ENCODE data around the gene MBOAT1. TPM values are rescaled to one million over a fixed set of nuclear protein-coding genes. Genes with fewer than 3 reads are reported as not detected.

MBOAT1 gene
- polyA plus RNA-seq, 3 donors, result 6.8 to 59.1 (median 8.1) TPM

DNA sequence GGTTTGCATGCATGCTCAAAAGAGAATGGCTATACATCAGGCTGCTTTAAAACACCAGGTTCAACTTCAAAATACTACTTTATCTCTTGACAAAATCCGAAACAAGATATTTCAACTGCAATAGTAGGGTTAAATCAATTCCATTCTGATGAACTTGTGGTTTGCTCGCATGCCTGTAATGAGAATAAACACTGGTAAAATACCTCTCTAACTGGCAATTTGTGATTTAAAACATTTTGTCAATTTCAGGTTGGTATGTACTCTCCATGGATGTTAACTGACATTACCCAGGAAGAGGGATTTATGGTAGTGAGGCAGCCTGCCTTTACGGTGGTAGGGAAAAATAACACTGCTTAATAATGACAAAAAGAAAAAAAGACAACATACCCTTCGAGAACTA lies 74.4 kb downstream of the MBOAT1 start:
- intact Hi-C loops (cut with micrococcal nuclease), result no loop called here
- Histone ChIP-seq H3K9ac (ENCODE audit: insufficient read depth, low read length, poor library complexity, severe bottlenecking) (no peak overlapping the region), H3K36me3 (replicated peaks in 1 of 2; ENCODE audit: control insufficient read depth in 1 of 2, insufficient read depth in 2 of 2, low read length in 2 of 2) (peaks cover 29 to 65% of the 10 kb centered on the region in 2 donors), H3K4me1 (ENCODE audit: control insufficient read depth in 1 of 2, insufficient read depth in 2 of 2, low read length in 2 of 2) (peaks cover 0 to 3% of the 10 kb centered on the region in 2 donors), H3K27ac (ENCODE audit: low read depth in 1 of 2, low read length in 2 of 2) (peak overlapping the region in 1 of 2 donors; percentile 5), H4K20me1 (ENCODE audit: insufficient read depth, low read length) (peaks cover 20% of the 10 kb centered on the region), H3K4me3 (replicated peaks in 1 of 3; ENCODE audit: low read depth in 2 of 3, low read length in 3 of 3) (no peak overlapping the region), H3K79me2 (ENCODE audit: insufficient read depth, low read length) (no peaks in the 10 kb centered on the region), H2AFZ (ENCODE audit: insufficient read depth, low read depth, low read length, poor library complexity, severe bottlenecking) (no peak overlapping the region), H3K27me3 (ENCODE audit: control insufficient read depth in 2 of 2, insufficient read depth in 2 of 2, low read length in 2 of 2) (no peaks in the 10 kb centered on the region), H3K9me3 (replicated peaks in 1 of 2; ENCODE audit: control insufficient read depth in 1 of 2, insufficient read depth in 1 of 2, low read length in 2 of 2) (no peaks in the 10 kb centered on the region), H3K4me2 (replicated peaks; ENCODE audit: extremely low read depth, low read length, poor library complexity, severe bottlenecking) (no peak overlapping the region)
- H3K36me3 Mint-ChIP-seq, result peaks cover 56 to 70% of the 10 kb centered on the region in 2 donors
- TF ChIP-seq, protein P1, sequence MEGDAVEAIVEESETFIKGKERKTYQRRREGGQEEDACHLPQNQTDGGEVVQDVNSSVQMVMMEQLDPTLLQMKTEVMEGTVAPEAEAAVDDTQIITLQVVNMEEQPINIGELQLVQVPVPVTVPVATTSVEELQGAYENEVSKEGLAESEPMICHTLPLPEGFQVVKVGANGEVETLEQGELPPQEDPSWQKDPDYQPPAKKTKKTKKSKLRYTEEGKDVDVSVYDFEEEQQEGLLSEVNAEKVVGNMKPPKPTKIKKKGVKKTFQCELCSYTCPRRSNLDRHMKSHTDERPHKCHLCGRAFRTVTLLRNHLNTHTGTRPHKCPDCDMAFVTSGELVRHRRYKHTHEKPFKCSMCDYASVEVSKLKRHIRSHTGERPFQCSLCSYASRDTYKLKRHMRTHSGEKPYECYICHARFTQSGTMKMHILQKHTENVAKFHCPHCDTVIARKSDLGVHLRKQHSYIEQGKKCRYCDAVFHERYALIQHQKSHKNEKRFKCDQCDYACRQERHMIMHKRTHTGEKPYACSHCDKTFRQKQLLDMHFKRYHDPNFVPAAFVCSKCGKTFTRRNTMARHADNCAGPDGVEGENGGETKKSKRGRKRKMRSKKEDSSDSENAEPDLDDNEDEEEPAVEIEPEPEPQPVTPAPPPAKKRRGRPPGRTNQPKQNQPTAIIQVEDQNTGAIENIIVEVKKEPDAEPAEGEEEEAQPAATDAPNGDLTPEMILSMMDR (IDR thresholded peaks at IDR 0.05), result no peak
- peaks cover 6% of the 10 kb centered on the region for H3K4me1 Mint-ChIP-seq
- peaks cover 0 to 2% (median 2%) of the 10 kb centered on the region in 3 donors for H3K27me3 Mint-ChIP-seq (ENCODE audit: low read depth in 3 of 3)
- no peak for DNase-seq
- H3K9me3 Mint-ChIP-seq, result no peaks in the 10 kb centered on the region
- H3K4me3 Mint-ChIP-seq, result no peak overlapping the region
- peak overlapping the region in 1 of 7 donors; percentile 74 for H3K27ac Mint-ChIP-seq
- WGBS (ENCODE audit: insufficient coverage), result no CpG with 5 or more reads among the region's 4 CpGs

GRCh38 chr6:20137240-20137639 lies 75.0 kb downstream of the MBOAT1 start:
- 60% methylated on average over 2 of the region's 3 CpGs for WGBS (ENCODE audit: insufficient coverage)
- H3K9me3 Mint-ChIP-seq, result no peaks in the 10 kb centered on the region
- H3K79me2 ChIP-seq (ENCODE audit: insufficient read depth, low read length), result no peaks in the 10 kb centered on the region
- H3K4me1 ChIP-seq (ENCODE audit: control insufficient read depth in 1 of 2, insufficient read depth in 2 of 2, low read length in 2 of 2), result peaks cover 0 to 3% of the 10 kb centered on the region in 2 donors
- peaks cover 6% of the 10 kb centered on the region for H3K4me1 Mint-ChIP-seq
- H4K20me1 ChIP-seq (ENCODE audit: insufficient read depth, low read length), result peaks cover 20% of the 10 kb centered on the region
- no peak overlapping the region for H3K9ac ChIP-seq (ENCODE audit: insufficient read depth, low read length, poor library complexity, severe bottlenecking)
- peak overlapping the region in 2 of 7 donors; percentile 6 to 74 for H3K27ac Mint-ChIP-seq
- H3K4me2 ChIP-seq (replicated peaks; ENCODE audit: extremely low read depth, low read length, poor library complexity, severe bottlenecking), result no peak overlapping the region
- no peak overlapping the region for H3K4me3 ChIP-seq (replicated peaks in 1 of 3; ENCODE audit: low read depth in 2 of 3, low read length in 3 of 3)
- peaks cover 0 to 2% (median under 1%) of the 10 kb centered on the region in 3 donors for H3K27me3 Mint-ChIP-seq (ENCODE audit: low read depth in 3 of 3)
- H3K9me3 ChIP-seq (replicated peaks in 1 of 2; ENCODE audit: control insufficient read depth in 1 of 2, insufficient read depth in 1 of 2, low read length in 2 of 2), result no peaks in the 10 kb centered on the region
- TF ChIP-seq, protein P1 (IDR thresholded peaks at IDR 0.05), result no peak
- no peak overlapping the region for H3K4me3 Mint-ChIP-seq
- H3K36me3 ChIP-seq (replicated peaks in 1 of 2; ENCODE audit: control insufficient read depth in 1 of 2, insufficient read depth in 2 of 2, low read length in 2 of 2), result peaks cover 27 to 62% of the 10 kb centered on the region in 2 donors
- peak overlapping the region in 1 of 2 donors; percentile 5 for H3K27ac ChIP-seq (ENCODE audit: low read depth in 1 of 2, low read length in 2 of 2)
- no peak overlapping the region for H2AFZ ChIP-seq (ENCODE audit: insufficient read depth, low read depth, low read length, poor library complexity, severe bottlenecking)
- no peaks in the 10 kb centered on the region for H3K27me3 ChIP-seq (ENCODE audit: control insufficient read depth in 2 of 2, insufficient read depth in 2 of 2, low read length in 2 of 2)
- no peak for DNase-seq
- intact Hi-C loops (cut with micrococcal nuclease), result no loop called here
- H3K36me3 Mint-ChIP-seq, result peaks cover 59 to 70% of the 10 kb centered on the region in 2 donors
